NB4 (cell line): ENCODE data around the gene TP53BP1.

Experiments used
- DNase-seq: peaks from one replicate; pipeline ENCODE4 v3.0.0; 2010; ENCODE audit warnings: low read depth
- H3K4me3 ChIP-seq: one replicate; pipeline ENCODE4 v1.5.1; 2011; ENCODE audit warnings: mild to moderate bottlenecking, low read depth, low read length, moderate library complexity
- CTCF ChIP-seq: IDR thresholded peaks from one replicate; pipeline ENCODE4 v1.5.1; 2012; ENCODE audit warnings: low read depth, low read length
- MYC ChIP-seq: IDR thresholded peaks from 2 replicates; pipeline ENCODE4 v1.6.1; 2011; ENCODE audit warnings: low read depth, low read length
- POLR2A ChIP-seq: IDR thresholded peaks from 2 replicates; pipeline ENCODE4 v1.6.1; 2011; ENCODE audit warnings: mild to moderate bottlenecking; ENCODE audit not compliant: insufficient read length; ENCODE audit errors: extremely low read depth
- TF ChIP-seq, protein P1 (sequence below): IDR thresholded peaks from 2 replicates; pipeline ENCODE4 v1.6.1; 2011; ENCODE audit warnings: low read depth, low read length

Gene TP53BP1

DNA sequence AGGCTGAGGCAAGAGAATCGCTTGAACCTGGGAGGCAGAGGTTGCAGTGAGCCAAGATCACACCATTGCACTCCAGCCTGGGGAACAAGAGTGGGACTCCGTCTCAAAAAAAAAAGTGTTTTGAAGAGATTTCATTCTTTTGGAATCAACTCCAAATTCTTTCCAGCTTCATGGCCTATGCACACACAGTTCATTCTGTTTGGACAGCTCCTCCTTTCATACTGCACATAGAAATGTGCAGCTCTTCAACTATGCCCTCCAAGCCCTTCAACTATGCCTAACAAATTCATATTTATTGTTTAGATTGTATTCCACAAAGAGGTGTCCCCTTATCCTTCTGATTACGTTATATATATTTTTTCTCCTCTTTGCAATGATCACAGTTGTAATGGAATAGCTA, 4.2 kb downstream of the TP53BP1 start:
- no peak for DNase-seq
- TF ChIP-seq, protein P1, sequence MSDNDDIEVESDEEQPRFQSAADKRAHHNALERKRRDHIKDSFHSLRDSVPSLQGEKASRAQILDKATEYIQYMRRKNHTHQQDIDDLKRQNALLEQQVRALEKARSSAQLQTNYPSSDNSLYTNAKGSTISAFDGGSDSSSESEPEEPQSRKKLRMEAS: no peak
- no peak for TF ChIP-seq CTCF
- TF ChIP-seq MYC: no peak
- TF ChIP-seq POLR2A: no peak
- H3K4me3 ChIP-seq: no peak overlapping the region

DNA sequence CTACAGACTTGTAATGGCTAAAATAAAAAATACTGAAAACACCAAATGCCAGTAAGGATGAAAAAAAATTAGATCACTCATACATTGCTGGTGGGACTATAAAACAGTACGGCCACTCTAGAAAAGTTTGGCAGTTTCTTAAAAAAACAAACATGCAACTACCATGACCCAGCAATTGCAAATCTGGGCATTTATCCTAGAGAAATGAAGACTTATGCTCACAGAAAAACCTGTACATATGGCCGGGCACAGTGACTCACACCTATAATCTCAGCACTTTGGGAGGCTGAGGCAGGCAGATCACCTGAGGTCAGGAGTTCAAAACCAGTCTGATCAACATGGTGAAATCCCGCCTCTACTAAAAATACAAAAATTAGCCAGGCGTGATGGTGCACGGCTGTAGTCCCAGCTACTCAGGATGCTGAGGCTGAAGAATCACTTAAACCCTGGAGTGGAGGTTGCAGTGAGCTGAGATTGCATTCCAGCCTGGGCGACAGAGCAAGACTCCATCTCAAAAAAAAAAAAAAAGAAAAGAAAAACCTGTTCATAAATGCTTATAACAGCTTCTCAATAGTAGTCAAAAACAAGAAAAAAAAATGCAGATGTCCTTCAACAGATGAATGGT, 5.6 kb downstream of the TP53BP1 start:
- TF ChIP-seq POLR2A: no peak
- TF ChIP-seq, protein P1: no peak
- no peak for TF ChIP-seq MYC
- no peak for TF ChIP-seq CTCF
- no peak for DNase-seq

DNA sequence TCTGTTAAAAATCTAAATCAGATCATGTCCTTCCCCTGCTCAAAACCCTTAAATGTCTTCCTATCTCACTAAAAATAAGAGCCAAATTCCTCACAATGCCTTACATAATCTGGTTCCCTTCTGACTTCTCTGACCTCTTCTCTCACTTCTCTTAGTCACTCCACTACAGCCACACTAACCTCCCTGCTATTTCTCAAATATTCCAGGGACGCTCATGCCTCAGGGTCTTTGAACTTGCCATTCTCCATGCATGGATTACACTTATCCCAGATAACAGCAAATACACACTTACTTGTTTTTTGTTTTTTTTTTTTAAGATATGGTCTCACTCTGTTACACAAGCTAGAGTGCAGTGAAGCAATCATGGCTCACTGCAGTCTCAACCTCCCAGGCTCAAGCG, 8.5 kb downstream of the TP53BP1 start:
- TF ChIP-seq, protein P1: no peak
- TF ChIP-seq POLR2A: no peak
- no peak for TF ChIP-seq MYC
- TF ChIP-seq CTCF: no peak
- no peak overlapping the region for H3K4me3 ChIP-seq
- no peak for DNase-seq

More for the DNA sequence above, 5.6 kb downstream of the TP53BP1 start:
- H3K4me3 ChIP-seq: no peak overlapping the region

GRCh38 chr15:43483297-43484128, 9.4 kb downstream of the TP53BP1 start:
- DNase-seq: peak; percentile 23
- TF ChIP-seq POLR2A: no peak
- TF ChIP-seq MYC: no peak
- TF ChIP-seq CTCF: peak; percentile 26
- TF ChIP-seq, protein P1: no peak
- H3K4me3 ChIP-seq: no peak overlapping the region

- TF ChIP-seq, protein P1: no peak
- no peak for TF ChIP-seq CTCF
- no peak for TF ChIP-seq MYC
- TF ChIP-seq POLR2A: no peak
Observed at GRCh38 chr15:43473885-43474284, 19.1 kb downstream of the TP53BP1 start.

More at GRCh38 chr15:43473885-43474284, 19.1 kb downstream of the TP53BP1 start:
- no peak for DNase-seq
- no peak overlapping the region for H3K4me3 ChIP-seq
